Right lobe of liver (tissue), 6 donors: ENCODE measurements around the gene AKIP1. TPM values are rescaled to one million over a fixed set of nuclear protein-coding genes. Genes with fewer than 3 reads are reported as not detected.
"Not testable (repeated sequence)": the region's sequence is repeated elsewhere in the genome, so short reads cannot be mapped to it uniquely, and the experiment has no call there.

Experiments used
- ATAC-seq, 4 donors: fragments of 200-7000 bp; cut with Tn5 transposase; one replicate each; pipeline ENCODE4 v1.9.1; 2020; ENCODE audit warnings: mild to moderate bottlenecking in 4 of 4, moderate library complexity in 4 of 4
- DNase-seq, 3 donors: peaks; one replicate each; pipeline ENCODE4 v3.0.0-alpha.2; 2020
- H3K27ac ChIP-seq, 3 donors: fragments of 200-600 bp; one replicate each; pipeline ENCODE4 v1.8.0; 2022
- H3K27me3 ChIP-seq, 2 donors: fragments of 200-600 bp; one replicate each; pipeline ENCODE4 v1.8.0; 2022
- H3K36me3 ChIP-seq, 4 donors: fragments of 200-600 bp; sonication (generic) in 1 of 4; one replicate each; pipeline versions ENCODE4 v1.5.1 to v1.8.0; 2017 to 2022; ENCODE audit warnings: control low read depth in 1 of 4
- H3K4me1 ChIP-seq, 4 donors: fragments of 200-600 bp; sonication (generic) in 1 of 4; one replicate each; pipeline versions ENCODE4 v1.5.1 to v1.8.0; 2017 to 2022; ENCODE audit warnings: control low read depth in 1 of 4
- H3K4me3 ChIP-seq, 3 donors: fragments of 200-600 bp; one replicate each; pipeline ENCODE4 v1.8.0; 2022
- H3K9me3 ChIP-seq, 4 donors: fragments of 200-600 bp; sonication (generic) in 1 of 4; one replicate each; pipeline versions ENCODE4 v1.5.1 to v1.8.0; 2017 to 2022; ENCODE audit warnings: control low read depth in 1 of 4
- CTCF ChIP-seq, 4 donors: fragments of 200-600 bp in 3 of 4; fragments of 450-650 bp in 1 of 4; IDR thresholded peaks; one replicate each; pipeline versions ENCODE4 v1.5.1 to v1.8.0; 2016 to 2022; ENCODE audit warnings: antibody characterized with exemption in 4 of 4, mild to moderate bottlenecking in 2 of 4
- POLR2A ChIP-seq: fragments of 450-650 bp; IDR thresholded peaks from one replicate; pipeline ENCODE4 v1.6.1; 2017; ENCODE audit warnings: antibody characterized with exemption, mild to moderate bottlenecking
- WGBS: methylation state at CpG from one replicate; pipeline ENCODE4 v1.1.6; 2018; ENCODE audit warnings: low coverage, low lambda C conversion rate; ENCODE audit not compliant: insufficient coverage; ENCODE audit errors: missing lambda C conversion rate; 5-methylcytosine and 5-hydroxymethylcytosine counted together
- intact Hi-C, 2 donors: fragments of 100-400 bp; cut with DNase I; formaldehyde crosslinking; loops; one replicate each; pipeline versions ENCODE4 v1.11.2 to v1.14.1; 2022
- total RNA-seq, 6 experiments: library from RNA; depleted of rRNA in 2 of 6; stranded (reverse); fragments of >200 nt in 2 of 6; fragmentation: NEBNext Ultra II Directional in 3 of 6; extraction: Animal tissue kit (Norgen Biotek cat#: 25700) in 3 of 6; gene quantifications; one replicate each; pipeline versions ENCODE4 v1.1.0 to v1.2.4, GENCODE V29; 2016 to 2023
- donor health status: DM: no; HTN: yes; CAD: no.
- donor health status: DM: no; HTN: no; CAD: no.
- donor health status: DM: no; HTN: no; CAD: no.
- donor health status: DM: no; HTN: yes; CAD: no.
- donor health status: DM: no; HTN: yes; CAD: no.

The AKIP1 gene
- total RNA-seq, 6 experiments from 2014 or later, result 5.8 to 14.8 (median 8.7) TPM

- Histone ChIP-seq H3K9me3 (no peaks in the 10 kb centered on the region), H3K4me1 (no peaks in the 10 kb centered on the region), H3K27me3 (no peaks in the 10 kb centered on the region), H3K4me3 (no peak overlapping the region), H3K27ac (no peak overlapping the region), H3K36me3 (no peaks in the 10 kb centered on the region)
- TF ChIP-seq CTCF (IDR thresholded peaks at IDR 0.05) (no peak), POLR2A (no peak)
- no peak for DNase-seq
- intact Hi-C loops, result no loop called here
- no peak for ATAC-seq
- WGBS, result 41% methylated on average over 6 of the region's 6 CpGs
These were observed 37.1 kb upstream of the AKIP1 start for GRCh38 chr11:8873741-8874405.

- DNase-seq, result no peak
- no peak for ATAC-seq
- intact Hi-C loops, result no loop called here
- Histone ChIP-seq H3K27me3 (no peaks in the 10 kb centered on the region), H3K27ac (no peak overlapping the region), H3K4me1 (no peaks in the 10 kb centered on the region), H3K9me3 (no peaks in the 10 kb centered on the region), H3K36me3 (no peaks in the 10 kb centered on the region), H3K4me3 (no peak overlapping the region)
- no peak for TF ChIP-seq POLR2A
- TF ChIP-seq CTCF (IDR thresholded peaks at IDR 0.05), result no peak
- 75% methylated on average over 2 of the region's 2 CpGs for WGBS
These were observed 32.2 kb upstream of the AKIP1 start for GRCh38 chr11:8878771-8879170.

GRCh38 chr11:8881585-8881984 is 29.4 kb upstream of the AKIP1 start:
- H3K27ac ChIP-seq, H3K36me3 ChIP-seq, ATAC-seq, H3K9me3 ChIP-seq, H3K4me1 ChIP-seq, H3K4me3 ChIP-seq, intact Hi-C loops, DNase-seq, H3K27me3 ChIP-seq: not testable (repeated sequence)
- WGBS, result 67% methylated on average over 5 of the region's 7 CpGs

GRCh38 chr11:8886322-8886721 is 24.7 kb upstream of the AKIP1 start:
- TF ChIP-seq POLR2A (no peak), CTCF (IDR thresholded peaks at IDR 0.05) (no peak)
- intact Hi-C loops, result no loop called here
- Histone ChIP-seq H3K27ac (no peak overlapping the region), H3K4me1 (no peaks in the 10 kb centered on the region), H3K36me3 (no peaks in the 10 kb centered on the region), H3K27me3 (no peaks in the 10 kb centered on the region), H3K9me3 (no peaks in the 10 kb centered on the region), H3K4me3 (no peak overlapping the region)
- WGBS, result 61% methylated on average over 2 of the region's 2 CpGs
- peak in 1 of 4 donors; percentile 23 for ATAC-seq
- no peak for DNase-seq

- 75% methylated on average over 2 of the region's 2 CpGs for WGBS
- H3K27ac ChIP-seq, H3K4me3 ChIP-seq, H3K27me3 ChIP-seq, H3K9me3 ChIP-seq, intact Hi-C loops, ATAC-seq, H3K4me1 ChIP-seq, H3K36me3 ChIP-seq, DNase-seq: not testable (repeated sequence)
These were observed 19.8 kb upstream of the AKIP1 start for GRCh38 chr11:8891185-8891584.
